Endothelial cell of umbilical vein (primary cell): ENCODE results near the gene MAGIX. TPM values are rescaled to one million over a fixed set of nuclear protein-coding genes. Genes with fewer than 3 reads are reported as not detected.
A peak's percentile ranks its signal among the peaks of the same experiment; 100 is the strongest.

ENCODE experiments used
- BruUV-seq: library from RNA; stranded (reverse); fragments of 400-500 nt; replicated peaks from 2 replicates; lab custom pipeline; 2021; lab: Mats Ljungman, UMichigan
- CTCF ChIA-PET: fragments of 300-600, 350-600 bp; sonication (Branson Sonifier 250); formaldehyde crosslinking; loops from one replicate; lab custom pipeline; 2021; ENCODE audit warnings: antibody characterized with exemption, inconsistent platforms; lab: Charles Lee
- POLR2A ChIA-PET: fragments of 300-600, 350-600 bp; sonication (Branson Sonifier 250); formaldehyde crosslinking; loops from one replicate; lab custom pipeline; 2021; ENCODE audit warnings: antibody characterized with exemption, inconsistent platforms; lab: Charles Lee
- DNase-seq: peaks from one replicate; pipeline ENCODE4 v3.0.0-alpha.2; 2011; ENCODE audit warnings: low read depth, low spot score
- FAIRE-seq: peaks from 2 replicates; lab custom pipeline; 2011; peaks lifted over from hg19 to GRCh38; lab: Jason Lieb, UNC
- H2AFZ ChIP-seq: 2 replicates; pipeline ENCODE4 v1.6.0; 2012; ENCODE audit warnings: low read depth, low read length, control low read depth, inconsistent platforms
- H3K27ac ChIP-seq: 2 replicates; pipeline ENCODE4 v1.5.1; 2011; ENCODE audit warnings: low read depth, mild to moderate bottlenecking, control low read depth, low read length, moderate library complexity; ENCODE audit not compliant: insufficient read depth
- H3K27me3 ChIP-seq, 2 experiments: 2 replicates each; pipeline versions ENCODE4 v1.6.0 to v1.6.1; 2011; ENCODE audit warnings: low read length in 2 of 2, mixed read lengths in 1 of 2; ENCODE audit not compliant: control insufficient read depth in 2 of 2, insufficient read depth in 2 of 2
- H3K36me3 ChIP-seq, 2 experiments: 2 replicates in 1 of 2; 3 replicates in 1 of 2; pipeline ENCODE4 v1.5.1; 2011; ENCODE audit warnings: low read length in 2 of 2, mild to moderate bottlenecking in 1 of 2, moderate library complexity in 1 of 2; ENCODE audit not compliant: control insufficient read depth in 2 of 2, insufficient read depth in 2 of 2; ENCODE audit errors: extremely low read depth in 1 of 2
- H3K4me1 ChIP-seq: 3 replicates; pipeline ENCODE4 v1.5.1; 2011; ENCODE audit warnings: mild to moderate bottlenecking, low read length; ENCODE audit not compliant: control insufficient read depth, insufficient read depth; ENCODE audit errors: extremely low read depth
- H3K4me2 ChIP-seq: 2 replicates; pipeline ENCODE4 v1.6.1; 2011; ENCODE audit warnings: low read length, control low read depth, mixed read lengths; ENCODE audit not compliant: insufficient read depth
- H3K4me3 ChIP-seq, 3 experiments: fragments of 200-600 bp in 1 of 3; sonication (generic), shearing (Covaris generic) in 1 of 3; replicated peaks in 1 of 3; 2 replicates each; pipeline ENCODE4 v1.5.1; 2011 to 2016; ENCODE audit warnings: control low read depth in 3 of 3, low read length in 3 of 3, mild to moderate bottlenecking in 2 of 3, inconsistent platforms in 1 of 3, low read depth in 1 of 3, moderate library complexity in 1 of 3; ENCODE audit not compliant: insufficient read depth in 1 of 3
- H3K79me2 ChIP-seq: 2 replicates; pipeline ENCODE4 v1.6.0; 2012; ENCODE audit warnings: low read length, inconsistent platforms; ENCODE audit not compliant: control insufficient read depth, insufficient read depth
- H3K9ac ChIP-seq: replicated peaks from 2 replicates; pipeline ENCODE3; 2011; ENCODE audit warnings: low read length, control low read depth; ENCODE audit not compliant: insufficient read depth; ENCODE audit errors: extremely low read depth
- H3K9me1 ChIP-seq: replicated peaks from 3 replicates; pipeline ENCODE4 v1.6.0; 2011; ENCODE audit warnings: mild to moderate bottlenecking, low read length; ENCODE audit not compliant: control insufficient read depth, insufficient read depth; ENCODE audit errors: extremely low read depth
- H3K9me3 ChIP-seq: replicated peaks from 2 replicates; pipeline ENCODE4 v1.5.1; 2012; ENCODE audit warnings: low read length, inconsistent platforms; ENCODE audit not compliant: control insufficient read depth, insufficient read depth
- H4K20me1 ChIP-seq: replicated peaks from 2 replicates; pipeline ENCODE3; 2011; ENCODE audit warnings: mild to moderate bottlenecking, low read length; ENCODE audit not compliant: control insufficient read depth, insufficient read depth; ENCODE audit errors: extremely low read depth
- EZH2 ChIP-seq: IDR thresholded peaks from 2 replicates; pipeline ENCODE4 v1.6.1; 2012; ENCODE audit warnings: borderline replicate concordance, low read depth, mild to moderate bottlenecking, moderate library complexity, low read length, inconsistent platforms; ENCODE audit not compliant: severe bottlenecking
- FOS ChIP-seq: IDR thresholded peaks from 2 replicates; pipeline ENCODE4 v1.6.1; 2011; ENCODE audit warnings: mild to moderate bottlenecking, low read length, moderate library complexity, borderline replicate concordance; ENCODE audit not compliant: insufficient read depth
- GATA2 ChIP-seq: IDR thresholded peaks from 2 replicates; pipeline ENCODE4 v1.7.0; 2011; ENCODE audit warnings: low read depth, mild to moderate bottlenecking, moderate library complexity, mixed read lengths, low read length; ENCODE audit not compliant: insufficient read length, insufficient read depth
- MYC ChIP-seq: IDR thresholded peaks from one replicate; pipeline ENCODE4 v1.6.1; 2011; ENCODE audit warnings: mild to moderate bottlenecking, low read depth, low read length
- POLR2A ChIP-seq: IDR thresholded peaks from 2 replicates; pipeline ENCODE4 v1.6.1; 2012; ENCODE audit warnings: low read depth, mild to moderate bottlenecking, control low read depth, low read length
- POLR2AphosphoS5 ChIP-seq: IDR thresholded peaks from 2 replicates; pipeline ENCODE4 v1.6.1; 2012; ENCODE audit warnings: low read depth, mild to moderate bottlenecking, control low read depth, low read length, moderate library complexity; ENCODE audit not compliant: insufficient read depth
- dilution Hi-C: fragments of 300-500 bp; cut with MboI; formaldehyde crosslinking; loops from one replicate; pipeline ENCODE4 v1.15.0; 2019; ENCODE audit warnings: low sequenced_read_pairs; ENCODE audit not compliant: extremely low pct_ligation_motif_present
- intact Hi-C: fragments of 100-400 bp; cut with micrococcal nuclease; formaldehyde crosslinking; loops from one replicate; pipeline ENCODE4 v1.10.0; 2022
- polyA plus RNA-seq, 4 experiments: library from polyadenylated mRNA; depleted of rRNA in 3 of 4; stranded (reverse) in 3 of 4; unstranded in 1 of 4; fragments of >200 nt; gene quantifications; 2 replicates each; pipeline versions ENCODE4 v1.2.1 to v1.2.3, GENCODE V29; 2011 to 2012; ENCODE audit warnings: missing spikeins in 1 of 4
- total RNA-seq: library from RNA; stranded (reverse); gene quantifications from 2 replicates; pipeline ENCODE4 v1.2.3, GENCODE V29; 2021

The MAGIX gene
- total and polyA plus RNA-seq, 2 donors (not counting 3 experiments of a cell fraction or from before 2014, with no cell fraction given) = 0.77 to 0.88 TPM

DNA sequence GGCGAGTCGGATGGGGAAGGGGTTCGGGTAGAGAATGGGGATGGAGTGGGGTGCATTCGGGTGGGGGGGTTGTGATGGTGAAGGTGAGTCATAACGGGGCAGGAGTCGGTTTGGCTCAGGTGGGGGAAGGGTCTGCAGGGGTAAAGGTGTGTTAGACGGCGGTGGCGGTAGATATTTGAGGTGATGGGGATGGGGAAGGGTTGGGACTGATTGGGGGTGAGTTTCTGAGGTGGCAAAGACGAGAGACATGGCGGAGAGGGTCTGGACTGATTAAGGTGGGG, 36.7 kb downstream of the MAGIX start:
- no TSS peak for BruUV-seq
- no peak for FAIRE-seq
- intact Hi-C loops = no loop called here

DNA sequence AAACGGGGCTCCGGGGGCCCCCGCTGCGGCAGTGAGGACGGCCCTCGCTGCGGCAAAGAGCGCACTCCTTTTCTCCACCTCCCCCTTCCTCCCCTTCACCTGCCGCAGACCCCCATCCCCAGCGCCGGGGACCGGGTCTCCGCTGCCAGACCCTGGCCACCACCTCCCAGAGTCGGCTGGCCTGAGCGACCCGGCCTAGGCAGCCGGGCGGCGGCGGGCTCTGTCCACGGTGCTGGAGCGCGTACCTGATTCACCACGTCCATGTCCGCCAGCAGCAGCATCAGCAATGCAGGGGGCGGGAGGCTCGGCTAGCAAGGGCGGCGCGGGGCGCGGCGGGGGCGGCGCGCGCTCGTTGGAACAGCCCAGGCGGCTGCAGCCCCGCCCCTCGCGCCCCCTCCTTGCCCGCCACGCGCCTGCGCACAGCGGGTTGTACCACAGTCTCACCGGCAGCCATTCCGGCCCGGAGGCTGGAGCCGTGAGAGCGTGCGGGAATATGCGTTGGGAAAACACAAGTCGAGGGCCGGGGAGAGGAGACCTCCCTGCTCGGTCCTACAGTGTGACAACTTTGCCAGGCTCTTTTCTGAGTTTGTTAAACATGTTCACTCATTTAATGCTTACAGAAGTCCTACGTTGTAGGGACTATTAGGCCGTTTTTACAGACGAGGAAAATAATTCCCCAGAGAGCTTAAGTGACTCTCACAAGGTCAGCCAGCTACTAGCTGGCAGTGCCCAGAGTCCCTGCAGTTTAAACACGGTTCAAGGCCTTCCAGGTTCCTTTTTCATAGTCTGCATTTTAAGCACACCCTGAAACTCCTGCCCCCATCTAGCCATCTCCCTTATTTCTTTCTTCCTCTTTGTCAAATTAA, 37.6 kb downstream of the MAGIX start, which contains the start of gene SYP:
Gene SYP, minus strand, starts transcription at position 288 of the 866 bp plus-strand sequence. Its CDS starts 7 bp downstream, at position 281.
- ChIA-PET CTCF (no interaction called here), POLR2A (no interaction called here)
- TF ChIP-seq POLR2AphosphoS5 (peak; percentile 72), EZH2 (no peak), POLR2A (peak; percentile 85)
- H3K9me1 ChIP-seq = no peaks in the 10 kb centered on the region
- H4K20me1 ChIP-seq = no peaks in the 10 kb centered on the region
- dilution Hi-C loops (no loop called here), intact Hi-C loops (loop anchor here (1.0 to 5.0 kb wide), 3 partner anchors 9 to 722 kb away; partner anchors contain the start of genes CCDC22 and CLCN5)
- no peaks in the 10 kb centered on the region for H3K9me3 ChIP-seq
- BruUV-seq = TSS peak; percentile 33
- H3K4me1 ChIP-seq = peaks cover 3% of the 10 kb centered on the region
- H3K79me2 ChIP-seq = no peaks in the 10 kb centered on the region
- DNase-seq = peak; percentile 84
- H3K27me3 ChIP-seq = peaks cover 0 to 2% of the 10 kb centered on the region in 2 experiments
- H3K36me3 ChIP-seq = no peaks in the 10 kb centered on the region
- no peak within 1 kb of the TSS for H3K9ac ChIP-seq
- H3K4me2 ChIP-seq = peak within 1 kb of the TSS; percentile 81
- no peak within 1 kb of the TSS for H3K27ac ChIP-seq
- H3K4me3 ChIP-seq = peak within 1 kb of the TSS in 1 of 3 experiments; percentile 36
- peak within 1 kb of the TSS; percentile 66 for H2AFZ ChIP-seq
- FAIRE-seq = peak; percentile 98

More for the DNA sequence above, 36.7 kb downstream of the MAGIX start:
- dilution Hi-C loops = no loop called here
- Histone ChIP-seq H3K4me3 (no peak overlapping the region), H3K79me2 (no peaks in the 10 kb centered on the region), H3K4me2 (no peak overlapping the region), H3K36me3 (no peaks in the 10 kb centered on the region), H3K4me1 (peaks cover 3% of the 10 kb centered on the region), H3K9ac (no peak overlapping the region), H3K27me3 (peaks cover 0 to 2% of the 10 kb centered on the region in 2 experiments), H3K27ac (no peak overlapping the region), H3K9me1 (no peaks in the 10 kb centered on the region), H3K9me3 (no peaks in the 10 kb centered on the region), H4K20me1 (no peaks in the 10 kb centered on the region), H2AFZ (no peak overlapping the region)
- DNase-seq = no peak
- TF ChIP-seq POLR2A = no peak
- TF ChIP-seq FOS = no peak
- TF ChIP-seq MYC = no peak
- no peak for TF ChIP-seq POLR2AphosphoS5
- no peak for TF ChIP-seq GATA2
- CTCF ChIA-PET = no interaction called here
- POLR2A ChIA-PET = no interaction called here
